ENCODE measurements around the gene C15orf39.
"Not testable (repeated sequence)": the region's sequence is repeated elsewhere in the genome, so short reads cannot be mapped to it uniquely, and the experiment has no call there.

The C15orf39 gene

DNA sequence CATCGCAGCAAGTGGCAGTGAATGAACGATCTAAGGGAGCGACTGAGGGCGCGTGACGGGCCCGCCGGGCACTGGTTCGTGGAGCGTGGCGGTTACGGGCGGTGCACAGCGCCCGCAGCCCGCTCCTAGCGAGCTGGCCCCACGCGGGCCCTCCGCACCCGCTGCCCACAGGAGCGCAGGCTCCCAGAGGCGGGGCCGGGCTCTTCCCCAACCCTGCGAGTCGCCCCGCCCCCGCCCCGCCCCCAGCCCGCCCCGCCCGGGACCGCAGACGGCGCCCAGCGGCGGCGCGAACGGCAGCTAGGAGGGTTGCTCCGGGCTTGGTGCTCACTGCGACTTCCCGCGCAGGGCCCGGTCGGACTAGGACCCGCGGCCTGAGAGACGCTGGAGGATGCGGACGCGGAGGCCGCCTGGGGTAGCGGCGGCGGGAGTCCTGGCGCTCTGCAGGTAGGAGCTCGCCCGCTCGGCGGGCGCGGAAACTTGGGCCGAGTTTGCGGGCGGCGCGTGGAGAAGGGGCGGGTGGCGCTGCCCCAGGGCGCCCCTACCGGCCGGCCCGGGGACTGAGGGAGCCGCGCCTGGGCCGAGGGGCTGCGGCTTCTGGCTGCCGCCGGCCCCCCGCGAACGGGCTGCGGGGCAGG, at the start of gene C15orf39:
TSS of gene C15orf39 (plus strand) at position 267 of the 635 bp plus-strand sequence. CDS start 4,167 bp downstream, outside the sequence.
- ATAC-seq: peak; percentile 56
- peak; percentile 82 for DNase-seq

DNA sequence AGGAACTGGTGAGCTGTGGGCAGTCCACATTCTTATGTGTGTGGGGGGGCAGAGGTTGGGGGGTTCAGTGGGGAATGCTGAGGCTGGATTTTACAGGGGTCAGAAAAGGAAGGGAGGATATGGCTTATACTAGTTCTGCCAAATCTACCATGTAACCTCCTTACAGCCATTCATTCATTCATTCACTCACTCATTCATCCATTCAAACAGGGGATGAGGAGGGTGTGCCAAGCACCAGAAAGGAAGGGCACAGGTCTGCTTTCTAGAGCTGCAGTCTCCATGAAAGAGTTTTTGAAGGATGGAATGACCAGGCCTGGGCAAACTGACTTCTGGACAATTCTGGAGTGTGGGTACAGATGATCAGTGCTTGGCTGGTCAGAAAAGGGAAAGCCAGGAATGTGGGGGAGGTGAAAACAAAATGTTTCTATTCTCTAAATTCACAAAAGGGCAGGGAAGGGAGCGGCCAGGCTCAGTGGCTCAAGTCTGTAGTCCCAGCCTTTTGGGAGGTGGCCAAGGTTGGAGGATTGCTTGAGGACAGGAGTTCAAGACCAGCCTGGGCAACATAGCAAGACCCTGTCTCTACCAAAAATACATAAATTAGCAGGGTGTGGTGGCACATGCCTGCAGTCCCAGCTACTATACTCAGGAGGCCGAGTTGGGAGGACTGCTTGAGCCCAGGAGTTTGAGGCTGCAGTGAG, 49.2 kb upstream of the C15orf39 start:
- no peak for ATAC-seq
- no peak for DNase-seq

DNA sequence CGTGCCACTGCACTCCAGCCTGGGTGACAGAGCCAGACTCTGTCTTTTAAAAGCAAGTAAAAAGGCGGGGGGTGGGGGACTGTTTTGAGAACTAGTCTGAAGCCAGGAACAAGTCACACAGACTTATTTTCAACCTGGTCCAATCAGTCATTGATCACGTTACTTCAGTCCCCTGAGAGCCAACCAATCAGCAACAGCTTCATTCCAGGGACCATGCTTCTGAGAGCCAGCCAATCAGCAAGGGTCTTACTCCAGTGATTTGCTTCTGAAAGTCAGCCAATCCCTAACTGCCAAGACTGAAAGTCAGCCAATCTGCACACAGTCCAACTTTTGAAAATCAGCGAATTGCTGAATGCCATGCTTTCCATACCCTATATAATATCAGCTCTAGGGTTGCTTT, 48.6 kb upstream of the C15orf39 start:
- ATAC-seq: peak; percentile 40
- no peak for DNase-seq

DNA sequence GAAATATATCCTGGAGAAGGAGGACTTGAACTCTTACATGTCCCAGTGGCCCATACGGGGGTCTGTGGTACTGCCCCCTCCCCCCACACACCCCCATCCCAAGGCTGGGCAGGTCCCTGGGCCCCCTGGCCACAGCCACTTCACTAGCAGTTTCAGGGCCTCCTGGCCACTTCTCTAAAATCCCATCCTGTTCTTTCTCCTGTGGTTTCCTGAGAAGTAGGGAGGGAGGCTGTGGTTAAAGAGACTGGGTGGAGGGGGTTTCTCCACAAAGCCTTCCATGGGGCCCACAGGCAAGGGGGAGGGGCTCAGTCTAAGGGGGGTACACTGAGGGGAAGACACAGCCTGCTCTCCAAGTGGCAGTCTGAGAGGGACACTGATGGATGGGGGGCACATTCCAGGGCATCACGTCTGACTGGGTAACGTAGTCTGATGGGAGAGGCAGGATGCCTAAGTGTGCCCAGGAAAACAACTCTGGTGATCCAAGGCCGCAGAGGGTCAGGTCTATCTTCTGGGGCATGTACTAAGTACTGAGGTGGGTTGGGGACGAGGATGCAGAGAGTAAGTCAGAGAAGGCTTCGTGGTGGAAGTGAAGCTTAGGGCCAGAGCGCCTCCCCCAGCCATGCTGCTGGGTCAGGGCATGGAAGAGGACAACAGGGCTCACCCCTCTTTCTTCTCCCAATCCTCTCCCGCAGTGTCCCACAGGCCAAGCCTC, 48.0 kb upstream of the C15orf39 start:
- ATAC-seq (no peak), DNase-seq (no peak)

DNA sequence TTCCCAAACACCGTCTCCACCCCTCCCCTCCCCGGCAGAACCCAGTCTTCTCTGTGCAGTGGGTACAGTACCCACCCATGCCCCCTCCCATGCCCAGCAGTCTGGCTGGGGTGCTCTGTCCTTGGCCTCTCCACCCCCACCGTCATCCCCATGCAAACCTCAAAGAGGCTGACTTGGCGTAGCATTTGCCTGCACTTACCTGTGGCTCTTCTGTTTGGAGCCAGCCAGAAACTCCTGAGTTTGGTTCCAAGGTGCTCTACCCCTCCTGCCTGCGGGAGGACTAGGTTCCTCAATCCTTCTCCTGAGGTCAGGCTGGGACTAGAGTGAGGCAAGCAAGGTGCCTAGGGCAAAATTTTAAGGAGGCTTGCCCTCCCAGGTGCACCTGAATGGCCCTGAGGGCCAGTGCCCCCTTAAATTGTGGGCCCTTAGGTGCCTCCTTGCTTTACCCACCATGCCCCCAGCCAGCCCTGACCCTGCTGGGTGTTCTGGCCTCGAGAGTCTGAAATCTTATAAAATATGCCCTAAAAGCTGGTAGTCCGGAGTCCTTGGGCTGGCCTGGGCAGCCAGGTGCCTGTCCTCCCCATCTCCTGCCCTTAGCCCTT, 47.1 kb upstream of the C15orf39 start:
- ATAC-seq: no peak

DNA sequence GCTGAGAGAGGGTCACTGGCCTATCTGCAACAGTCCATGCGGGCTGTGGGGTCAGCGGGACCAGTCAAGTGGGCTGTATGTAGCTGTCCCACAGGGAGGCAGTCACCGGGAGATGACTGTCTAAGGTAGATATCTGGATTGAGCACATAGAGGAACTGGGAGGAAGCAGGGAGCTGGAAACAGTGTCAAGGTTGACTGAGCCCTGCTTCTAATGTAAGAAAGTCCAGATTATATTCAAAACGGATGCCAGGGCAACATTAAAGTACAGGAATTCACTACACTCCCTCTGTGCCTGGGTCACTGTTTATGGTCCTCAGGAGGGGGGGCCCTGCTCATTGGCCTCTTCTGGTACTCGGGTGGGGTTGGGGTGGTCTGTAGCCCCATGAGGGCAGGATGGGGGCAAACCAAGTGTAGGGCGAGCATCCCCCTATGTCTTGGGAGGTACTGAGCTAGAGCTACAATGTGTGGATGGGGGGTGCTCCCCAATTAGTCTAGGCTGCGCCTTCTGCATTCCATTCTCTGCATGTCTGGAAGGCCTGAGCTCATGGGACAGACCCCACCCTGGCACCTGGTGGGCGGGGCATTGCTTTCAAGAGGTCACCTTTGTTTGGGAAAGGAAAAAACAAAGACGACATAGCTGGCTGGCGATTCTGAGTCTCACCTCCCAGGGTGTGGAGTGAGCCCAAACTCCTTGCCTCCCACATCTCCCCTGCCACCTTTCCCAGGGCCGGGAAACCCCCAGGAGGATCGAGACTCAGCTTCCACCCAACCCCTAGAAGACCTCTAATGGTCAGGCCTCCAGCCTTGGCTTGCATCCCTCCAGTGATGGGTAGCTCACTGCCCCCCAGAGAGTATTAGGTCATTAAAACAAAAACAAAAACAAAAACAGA, 45.1 kb upstream of the C15orf39 start:
- no peak for DNase-seq

More for the DNA sequence above, 47.1 kb upstream of the C15orf39 start:
- DNase-seq: no peak

DNA sequence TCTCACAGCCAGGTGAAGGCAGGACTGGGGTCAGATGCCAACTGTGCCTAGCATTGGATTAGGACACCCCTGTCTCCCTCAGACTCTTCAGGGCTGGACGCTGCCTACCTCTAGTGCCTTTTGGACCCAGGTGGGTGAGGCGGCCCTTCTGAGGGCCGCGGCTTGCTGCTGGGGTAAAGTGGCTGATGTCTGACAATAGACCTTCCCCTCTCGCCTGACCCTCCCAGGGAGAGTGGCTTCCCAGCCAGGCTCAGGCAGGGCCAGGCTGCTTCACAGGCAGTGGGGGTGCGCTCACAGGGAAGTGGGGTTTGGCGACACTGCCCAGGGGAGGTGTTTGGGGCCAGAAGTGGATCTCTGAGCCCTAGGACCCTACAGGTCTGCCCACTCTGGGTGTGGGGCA, 43.3 kb upstream of the C15orf39 start:
- DNase-seq (no peak), ATAC-seq (no peak)

More for the DNA sequence above, 45.1 kb upstream of the C15orf39 start:
- ATAC-seq: no peak

DNA sequence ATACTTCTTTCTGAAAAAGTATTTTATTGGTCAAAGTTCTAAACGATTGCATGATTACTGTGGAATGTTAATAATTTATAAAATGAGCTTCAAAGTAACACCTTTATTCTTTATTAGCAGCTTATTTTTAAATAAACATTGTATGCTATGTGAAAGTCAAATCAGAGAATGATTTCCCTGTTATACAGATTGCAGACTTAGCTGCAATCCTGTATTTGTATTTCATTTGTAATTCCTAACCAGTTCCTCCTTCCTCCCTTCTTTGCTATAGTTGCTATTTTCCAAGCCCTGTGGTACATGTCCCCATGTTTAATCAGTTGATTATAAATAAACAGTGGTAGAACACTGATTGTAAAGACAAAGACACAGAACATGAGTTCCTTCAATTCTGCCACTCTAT, 42.4 kb upstream of the C15orf39 start:
- DNase-seq (no peak), ATAC-seq (no peak)

DNA sequence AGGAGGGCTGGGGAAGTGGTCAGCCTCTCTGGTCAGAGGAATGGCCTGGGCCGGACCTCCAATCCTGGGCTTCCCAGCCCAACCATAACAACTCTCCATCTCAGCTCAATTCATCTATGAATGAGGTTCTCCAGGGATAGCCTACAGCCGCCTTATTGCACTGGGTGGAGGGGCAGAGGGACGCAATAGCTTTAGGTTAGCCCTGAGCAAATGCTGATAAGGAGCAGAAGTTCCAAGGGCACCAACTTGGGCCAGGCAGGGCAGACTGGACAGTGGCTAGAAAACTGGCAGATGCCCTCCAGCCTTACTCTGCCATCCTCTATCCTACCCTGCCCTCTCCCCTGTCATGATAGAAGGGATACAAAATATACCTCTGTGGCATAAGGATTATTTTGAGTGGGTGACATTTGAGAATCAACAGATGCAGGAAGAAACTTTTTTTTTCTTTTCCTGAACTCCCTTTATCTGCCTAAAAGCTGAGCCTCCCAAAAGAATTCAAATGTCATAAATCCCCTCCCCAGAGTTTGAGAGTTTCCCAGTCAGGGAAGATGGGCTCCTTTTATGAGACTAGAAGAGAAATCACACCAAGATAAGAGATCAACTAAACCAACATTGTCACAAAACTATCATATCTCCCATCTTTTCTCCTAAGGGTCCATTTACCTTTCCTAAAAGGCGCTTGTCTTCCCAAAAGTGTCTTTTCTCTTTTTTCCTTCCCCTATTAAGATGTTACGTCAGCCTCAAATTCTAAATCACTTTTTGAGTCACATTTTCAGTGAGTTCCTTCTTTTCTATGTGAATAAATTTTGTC, 40.4 kb upstream of the C15orf39 start:
- ATAC-seq (no peak), DNase-seq (no peak)

DNA sequence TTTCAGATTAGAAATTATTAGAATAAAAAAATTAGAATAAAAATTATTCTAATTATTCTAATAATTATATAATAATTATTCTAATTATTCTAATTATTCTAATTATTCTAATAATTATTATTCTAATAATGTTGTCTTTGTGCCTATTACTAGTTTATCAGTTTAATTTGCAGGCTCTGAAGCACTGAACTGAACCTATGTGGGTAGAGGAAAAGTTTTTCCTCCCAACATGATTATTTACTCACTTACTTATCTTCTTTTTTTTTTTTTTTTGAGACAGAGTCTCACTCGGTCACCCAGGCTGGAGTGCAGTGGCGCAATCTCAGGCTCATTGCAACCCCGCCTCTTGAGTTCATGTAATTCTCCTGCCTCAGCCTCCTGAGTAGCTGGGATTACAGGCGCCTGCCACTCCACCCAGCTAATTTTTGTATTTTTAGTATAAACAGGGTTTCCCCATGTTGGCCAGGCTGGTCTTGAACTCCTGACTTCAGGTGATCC, 39.7 kb upstream of the C15orf39 start:
- ATAC-seq: no peak
- DNase-seq: no peak

DNA sequence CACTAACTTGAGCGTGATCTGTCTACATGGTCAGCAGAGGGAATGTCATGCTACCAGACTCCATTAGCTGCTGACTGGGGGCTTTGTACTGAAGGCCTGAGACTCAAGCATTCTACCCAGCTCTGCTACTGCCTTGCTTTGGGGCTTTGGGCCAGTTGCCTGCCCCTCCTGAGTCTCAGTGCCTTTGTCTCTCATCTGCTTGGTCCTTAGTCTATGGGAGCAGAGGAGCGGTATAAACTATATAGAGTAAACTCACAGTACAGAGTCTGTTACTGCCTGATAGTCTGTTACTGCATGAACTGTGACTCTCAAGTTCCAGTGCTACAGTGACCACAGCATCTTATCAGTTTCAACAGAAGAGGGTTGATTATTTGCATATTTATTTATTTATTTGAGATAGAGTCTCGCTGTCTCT, 38.5 kb upstream of the C15orf39 start:
- no peak for ATAC-seq
- DNase-seq: no peak

DNA sequence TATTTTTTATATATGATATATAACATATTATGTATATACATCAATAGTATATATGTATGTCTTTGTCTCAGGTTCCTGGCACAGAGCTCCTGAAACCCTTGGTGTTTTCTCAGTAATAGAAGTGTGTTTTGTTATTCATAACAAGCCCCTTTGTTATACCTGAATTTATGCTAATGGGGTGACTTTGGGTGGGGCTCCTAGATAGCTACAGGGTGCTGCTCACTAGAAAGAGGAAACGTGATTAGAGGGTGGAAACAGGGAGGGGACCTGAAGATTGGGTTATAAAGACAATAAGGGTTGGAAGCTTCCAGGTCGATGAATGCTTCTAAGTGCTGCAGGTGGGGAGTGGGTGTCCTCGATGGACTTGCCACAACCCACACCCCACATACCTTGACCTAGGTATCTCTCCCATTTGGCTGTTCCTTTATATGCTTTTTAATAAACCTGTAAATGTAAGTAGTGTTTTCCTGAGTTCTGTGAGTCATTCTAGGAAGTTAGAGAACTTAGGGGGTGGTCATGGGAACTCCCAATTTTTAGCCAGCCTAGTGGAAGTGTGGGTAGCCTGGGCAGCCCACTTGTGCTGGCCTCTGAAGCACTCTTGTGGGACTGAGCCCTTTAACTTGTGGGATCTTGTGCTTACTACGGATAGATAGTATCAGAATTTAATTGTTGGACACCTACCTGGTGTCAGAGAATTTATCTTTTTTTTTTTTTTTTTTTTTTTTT, 36.9 kb upstream of the C15orf39 start:
- DNase-seq: no peak

DNA sequence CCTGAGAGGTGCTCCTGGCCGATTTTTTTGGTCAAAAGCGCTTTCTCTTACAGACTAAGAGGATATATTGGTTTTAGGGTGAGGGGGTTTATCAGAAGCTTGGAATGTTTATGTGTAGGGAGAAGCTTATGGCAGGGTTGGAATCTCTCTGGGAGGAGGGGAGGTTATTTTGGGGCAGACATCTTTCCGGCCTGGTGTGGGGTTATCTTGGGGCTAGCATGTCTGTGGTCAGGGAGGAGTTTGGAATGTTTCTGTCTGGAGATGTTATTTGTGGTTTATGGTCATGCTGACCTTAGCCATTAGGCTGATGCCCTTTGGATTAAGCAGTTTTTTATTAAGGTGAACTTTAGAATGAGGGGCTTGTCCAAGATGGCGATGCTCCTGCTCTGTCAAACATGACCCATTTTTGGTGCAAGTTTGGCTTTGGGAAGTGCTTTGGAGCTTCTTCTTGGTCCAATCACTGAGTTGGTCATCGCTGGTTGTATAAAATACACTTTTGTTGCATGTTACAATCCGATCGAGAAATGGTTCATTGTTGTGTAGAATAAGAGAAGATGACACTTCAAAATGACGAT, 35.1 kb upstream of the C15orf39 start:
- not testable (repeated sequence) for ATAC-seq

More for the DNA sequence above, 36.9 kb upstream of the C15orf39 start:
- no peak for ATAC-seq

DNA sequence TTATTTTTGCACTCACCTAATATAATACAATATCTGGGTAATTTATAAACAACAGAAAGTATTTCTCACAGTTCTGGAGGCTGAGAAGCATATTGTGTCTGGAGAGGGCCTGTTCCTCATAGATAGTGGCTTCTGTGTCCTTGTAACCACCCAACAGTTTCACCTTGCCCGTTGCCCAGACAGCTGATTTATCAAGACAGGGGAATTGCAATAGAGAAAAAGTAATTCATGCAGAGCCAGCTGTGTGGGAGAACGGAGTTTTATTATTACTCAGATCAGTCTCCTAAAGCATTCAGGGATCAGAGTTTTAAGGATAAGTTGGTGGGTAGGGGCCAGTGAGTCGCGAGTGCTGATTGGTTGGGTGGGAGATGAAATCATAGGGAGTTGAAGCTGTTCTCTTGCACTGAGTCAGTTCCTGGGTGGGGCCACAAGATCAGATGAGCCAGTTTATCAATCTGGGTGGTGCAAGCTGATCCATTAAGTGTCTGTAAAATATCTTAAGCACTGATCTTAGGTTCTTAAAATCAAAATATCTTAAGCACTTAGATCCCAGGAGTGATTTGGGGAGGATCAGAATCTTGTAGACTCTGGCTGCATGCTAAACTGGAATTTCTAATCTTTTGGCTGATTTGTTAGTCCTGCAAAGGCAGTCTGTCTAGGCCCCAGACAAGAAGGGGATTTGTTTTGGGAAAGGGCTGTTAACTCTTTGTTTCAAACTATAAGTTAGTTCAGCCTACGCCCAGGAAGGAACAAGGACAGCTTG, 33.9 kb upstream of the C15orf39 start:
- ATAC-seq (no peak), DNase-seq (peak; percentile 34)

More for the DNA sequence above, 35.1 kb upstream of the C15orf39 start:
- DNase-seq: not testable (repeated sequence)

DNA sequence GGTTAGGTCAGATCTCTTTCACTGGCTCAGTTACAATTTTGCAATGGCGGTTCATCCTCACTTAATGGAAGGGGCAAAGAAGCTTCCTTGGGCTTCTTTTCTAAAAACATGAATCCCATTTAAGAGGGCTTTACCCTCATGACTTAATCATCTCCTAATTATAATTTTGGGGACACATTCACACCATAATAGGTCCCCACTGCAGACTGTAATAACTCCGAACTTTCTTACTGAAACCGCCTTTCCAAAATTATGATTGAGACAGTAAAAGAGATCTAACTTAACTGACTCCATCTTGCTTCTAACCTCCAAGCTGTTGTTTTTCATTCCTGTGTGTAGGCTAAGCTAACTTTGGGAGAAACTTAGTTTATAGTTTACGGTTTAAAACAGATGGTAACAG, 33.3 kb upstream of the C15orf39 start:
- DNase-seq: no peak
- no peak for ATAC-seq

DNA sequence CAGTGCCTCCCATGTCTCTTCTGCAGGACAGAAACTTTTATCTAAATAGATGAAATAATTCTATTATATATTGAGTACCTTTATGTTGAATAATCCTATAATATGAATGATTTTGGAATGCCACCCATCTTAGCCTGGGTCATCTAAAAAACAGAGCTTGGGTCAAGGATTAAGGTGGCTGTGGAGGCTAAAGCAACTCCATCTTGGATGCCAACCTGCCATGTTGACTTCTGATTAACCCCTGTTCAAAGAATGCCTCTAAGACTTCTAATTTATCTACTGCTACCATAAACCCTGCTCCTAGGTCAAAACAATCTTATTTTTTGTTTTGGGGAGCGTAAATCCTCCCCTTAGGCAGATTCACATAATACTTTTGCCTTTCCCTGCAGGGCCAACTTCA, 31.5 kb upstream of the C15orf39 start:
- ATAC-seq (no peak), DNase-seq (no peak)

DNA sequence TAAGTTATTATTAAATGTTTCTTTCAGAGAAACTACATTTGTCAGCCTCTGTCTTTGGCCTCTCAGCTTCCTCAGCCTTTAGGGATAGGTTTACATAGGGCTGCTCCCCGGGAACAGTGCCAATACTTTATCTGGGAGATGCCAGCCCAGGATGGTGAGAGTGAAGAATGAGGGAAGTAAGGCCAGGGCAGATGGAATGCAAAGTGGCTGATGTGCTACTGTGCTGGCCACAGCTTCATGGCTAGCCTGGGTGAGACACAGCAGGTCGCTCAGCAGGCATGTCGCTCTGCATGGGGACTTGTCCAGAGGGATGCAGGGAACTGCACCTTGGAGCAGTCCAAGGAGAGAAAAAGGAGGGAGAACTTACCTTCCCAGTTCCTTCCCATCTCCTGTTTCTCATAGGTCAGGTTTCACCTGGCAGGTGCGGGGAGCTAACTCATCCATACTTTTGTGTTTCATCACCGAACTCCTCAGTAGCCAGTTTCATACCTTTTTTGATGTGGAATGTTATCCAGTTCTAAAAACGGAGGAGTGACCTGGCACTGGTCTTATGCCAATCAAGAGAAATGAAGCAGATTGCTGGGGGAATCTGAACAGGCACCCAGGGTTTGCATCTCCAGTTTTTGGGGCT, 30.9 kb upstream of the C15orf39 start:
- DNase-seq: no peak
- ATAC-seq: no peak

DNA sequence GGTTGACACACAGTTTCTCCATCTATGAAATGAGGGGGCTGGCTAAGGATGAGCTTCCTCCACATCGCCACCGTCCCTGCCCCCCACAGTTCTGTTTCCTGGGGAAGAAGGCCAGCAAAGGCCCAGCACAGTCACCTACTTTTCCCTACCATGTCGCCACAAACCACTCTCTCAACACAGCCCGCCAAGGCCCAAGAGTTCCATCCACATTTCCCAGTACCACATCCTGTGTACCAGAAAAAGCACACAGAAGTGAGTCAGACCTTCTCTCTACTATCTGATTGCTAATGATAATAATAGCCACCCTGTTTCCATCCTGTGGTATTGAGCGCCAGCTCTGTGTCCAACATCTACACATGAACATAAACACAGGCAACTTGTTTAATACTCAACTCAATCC, 30.3 kb upstream of the C15orf39 start:
- DNase-seq (peak; percentile 68), ATAC-seq (peak; percentile 83)

Measured in stimulated activated naive CD8-positive, alpha-beta T cell treated with anti-CD3 and anti-CD28 coated beads, Interleukin-15, Interleukin-2, amounts not matched to agents 100 U/mL and 50 U/mL, for 24 hours (primary cell).